Skeletal muscle satellite cell (primary cell): ENCODE measurements around the gene POLN.
"Not testable (repeated sequence)": the region's sequence is repeated elsewhere in the genome, so short reads cannot be mapped to it uniquely, and the experiment has no call there.

Source experiments
- H3K27me3 ChIP-seq: 2 replicates; pipeline ENCODE4 v1.7.0; 2013; ENCODE audit warnings: low read length; ENCODE audit not compliant: control insufficient read depth, insufficient read depth
- H3K36me3 ChIP-seq: 2 replicates; pipeline ENCODE4 v1.7.0; 2013; ENCODE audit warnings: mild to moderate bottlenecking, control low read depth, low read length; ENCODE audit not compliant: insufficient read depth
- H3K4me1 ChIP-seq: 2 replicates; pipeline ENCODE4 v1.7.0; 2013; ENCODE audit warnings: low read length; ENCODE audit not compliant: control insufficient read depth, insufficient read depth
- H3K4me2 ChIP-seq: 2 replicates; pipeline ENCODE4 v1.7.0; 2013; ENCODE audit warnings: mild to moderate bottlenecking, low read length
- H3K4me3 ChIP-seq: 2 replicates; pipeline ENCODE4 v1.7.0; 2013; ENCODE audit warnings: low read length
- H3K9ac ChIP-seq: 2 replicates; pipeline ENCODE4 v1.7.0; 2013; ENCODE audit warnings: mild to moderate bottlenecking, low read depth, low read length, moderate library complexity
- H3K9me3 ChIP-seq: replicated peaks from 2 replicates; pipeline ENCODE4 v1.7.0; 2013; ENCODE audit warnings: mild to moderate bottlenecking, control low read depth, low read length

The POLN gene

GRCh38 chr4:2177443-2178093 is 64.4 kb downstream of the POLN start:
- no peak overlapping the region for H3K4me2 ChIP-seq
- no peaks in the 10 kb centered on the region for H3K27me3 ChIP-seq
- H3K36me3 ChIP-seq, result no peaks in the 10 kb centered on the region
- no peak overlapping the region for H3K4me3 ChIP-seq
- H3K9me3 ChIP-seq, result no peaks in the 10 kb centered on the region
- H3K9ac ChIP-seq, result no peak overlapping the region
- H3K4me1 ChIP-seq, result no peaks in the 10 kb centered on the region

- Histone ChIP-seq H3K4me3 (no peak overlapping the region), H3K9ac (no peak overlapping the region), H3K4me2 (no peak overlapping the region), H3K9me3 (no peaks in the 10 kb centered on the region), H3K27me3 (no peaks in the 10 kb centered on the region), H3K36me3 (no peaks in the 10 kb centered on the region), H3K4me1 (no peaks in the 10 kb centered on the region)
Measured at GRCh38 chr4:2175990-2176698, 65.8 kb downstream of the POLN start.

GRCh38 chr4:2174061-2174460 is 67.9 kb downstream of the POLN start:
- H3K4me2 ChIP-seq, result no peak overlapping the region
- no peak overlapping the region for H3K9ac ChIP-seq
- no peak overlapping the region for H3K4me3 ChIP-seq
- H3K4me1 ChIP-seq, result no peaks in the 10 kb centered on the region
- H3K36me3 ChIP-seq, result peaks cover under 1% of the 10 kb centered on the region
- no peaks in the 10 kb centered on the region for H3K9me3 ChIP-seq
- H3K27me3 ChIP-seq, result no peaks in the 10 kb centered on the region

GRCh38 chr4:2172627-2173231 is 69.2 kb downstream of the POLN start:
- H3K36me3 ChIP-seq, result peaks cover 6% of the 10 kb centered on the region
- H3K4me1 ChIP-seq, result no peaks in the 10 kb centered on the region
- no peaks in the 10 kb centered on the region for H3K9me3 ChIP-seq
- no peak overlapping the region for H3K9ac ChIP-seq
- H3K4me2 ChIP-seq, result no peak overlapping the region
- no peaks in the 10 kb centered on the region for H3K27me3 ChIP-seq
- no peak overlapping the region for H3K4me3 ChIP-seq

- Histone ChIP-seq H3K4me1 (no peaks in the 10 kb centered on the region), H3K9ac (no peak overlapping the region), H3K9me3 (no peaks in the 10 kb centered on the region), H3K27me3 (no peaks in the 10 kb centered on the region), H3K4me3 (no peak overlapping the region), H3K4me2 (no peak overlapping the region), H3K36me3 (peaks cover 6% of the 10 kb centered on the region)
Measured at GRCh38 chr4:2172161-2172560, 69.8 kb downstream of the POLN start.

- H3K27me3 ChIP-seq, result no peaks in the 10 kb centered on the region
- H3K9ac ChIP-seq, result no peak overlapping the region
- no peak overlapping the region for H3K4me2 ChIP-seq
- H3K9me3 ChIP-seq, result no peaks in the 10 kb centered on the region
- H3K4me1 ChIP-seq, result no peaks in the 10 kb centered on the region
- H3K36me3 ChIP-seq, result peaks cover 6% of the 10 kb centered on the region
- no peak overlapping the region for H3K4me3 ChIP-seq
Measured at GRCh38 chr4:2168469-2169319, 73.2 kb downstream of the POLN start.

- Histone ChIP-seq H3K36me3 (peaks cover 6% of the 10 kb centered on the region), H3K4me1 (no peaks in the 10 kb centered on the region), H3K9ac (no peak overlapping the region), H3K9me3 (no peaks in the 10 kb centered on the region), H3K4me3 (no peak overlapping the region), H3K27me3 (no peaks in the 10 kb centered on the region), H3K4me2 (no peak overlapping the region)
Measured at GRCh38 chr4:2166253-2166652, 75.7 kb downstream of the POLN start.

GRCh38 chr4:2165391-2165790 is 76.5 kb downstream of the POLN start:
- H3K36me3 ChIP-seq, result peaks cover 6% of the 10 kb centered on the region
- no peak overlapping the region for H3K4me3 ChIP-seq
- H3K27me3 ChIP-seq, result no peaks in the 10 kb centered on the region
- no peak overlapping the region for H3K9ac ChIP-seq
- H3K4me1 ChIP-seq, result no peaks in the 10 kb centered on the region
- no peak overlapping the region for H3K4me2 ChIP-seq
- H3K9me3 ChIP-seq, result no peaks in the 10 kb centered on the region

- H3K36me3 ChIP-seq, result no peaks in the 10 kb centered on the region
- H3K4me3 ChIP-seq, result no peak overlapping the region
- H3K4me1 ChIP-seq, result no peaks in the 10 kb centered on the region
- no peaks in the 10 kb centered on the region for H3K27me3 ChIP-seq
- no peak overlapping the region for H3K9ac ChIP-seq
- H3K4me2 ChIP-seq, result no peak overlapping the region
- H3K9me3 ChIP-seq, result no peaks in the 10 kb centered on the region
Measured at GRCh38 chr4:2163311-2163821, 78.6 kb downstream of the POLN start.

- not testable (repeated sequence) for H3K9me3 ChIP-seq, H3K27me3 ChIP-seq, H3K4me3 ChIP-seq, H3K4me1 ChIP-seq, H3K36me3 ChIP-seq, H3K4me2 ChIP-seq, H3K9ac ChIP-seq
Measured at GRCh38 chr4:2161092-2161703, 80.7 kb downstream of the POLN start.

- Histone ChIP-seq H3K4me2 (no peak overlapping the region), H3K4me3 (no peak overlapping the region), H3K4me1 (no peaks in the 10 kb centered on the region), H3K36me3 (no peaks in the 10 kb centered on the region), H3K9me3 (no peaks in the 10 kb centered on the region), H3K27me3 (no peaks in the 10 kb centered on the region), H3K9ac (no peak overlapping the region)
Measured at GRCh38 chr4:2159931-2160330, 82.0 kb downstream of the POLN start.
